Ishikawa (cell line): ENCODE results near the gene GALNT14.

ENCODE experiments used
- CEBPB ChIP-seq: IDR thresholded peaks from 2 replicates; pipeline ENCODE4 v1.6.1; 2012
- CREB1 ChIP-seq: IDR thresholded peaks from 2 replicates; pipeline ENCODE4 v1.6.1; 2012; ENCODE audit warnings: low read depth
- EGR1 ChIP-seq: IDR thresholded peaks from 2 replicates; pipeline ENCODE4 v1.6.1; 2012
- EP300 ChIP-seq: IDR thresholded peaks from 2 replicates; pipeline ENCODE4 v1.6.1; 2012; ENCODE audit warnings: borderline replicate concordance
- FOXM1 ChIP-seq: IDR thresholded peaks from 2 replicates; pipeline ENCODE4 v1.6.1; 2012; ENCODE audit warnings: low read depth, borderline replicate concordance
- MAX ChIP-seq: IDR thresholded peaks from 2 replicates; pipeline ENCODE4 v1.6.1; 2012
- NFIC ChIP-seq: IDR thresholded peaks from 2 replicates; pipeline ENCODE4 v1.6.1; 2012
- RAD21 ChIP-seq: IDR thresholded peaks from 2 replicates; pipeline ENCODE4 v1.6.1; 2012; ENCODE audit warnings: low read depth
- REST ChIP-seq: IDR thresholded peaks from 2 replicates; pipeline ENCODE4 v1.6.1; 2012; ENCODE audit warnings: low read depth, mild to moderate bottlenecking
- TAF1 ChIP-seq: IDR thresholded peaks from 2 replicates; pipeline ENCODE4 v1.6.1; 2012; ENCODE audit warnings: low read depth, mild to moderate bottlenecking
- TCF12 ChIP-seq: IDR thresholded peaks from 2 replicates; pipeline ENCODE4 v1.6.1; 2012; ENCODE audit warnings: low read depth
- TEAD4 ChIP-seq: IDR thresholded peaks from 2 replicates; pipeline ENCODE4 v1.6.1; 2012
- USF1 ChIP-seq: IDR thresholded peaks from 2 replicates; pipeline ENCODE4 v1.6.1; 2012
- YY1 ChIP-seq: IDR thresholded peaks from 2 replicates; pipeline ENCODE4 v1.6.1; 2012; ENCODE audit warnings: low read depth
- ZBTB7A ChIP-seq: IDR thresholded peaks from 2 replicates; pipeline ENCODE4 v1.6.1; 2012; ENCODE audit warnings: low read depth

The GALNT14 gene

DNA sequence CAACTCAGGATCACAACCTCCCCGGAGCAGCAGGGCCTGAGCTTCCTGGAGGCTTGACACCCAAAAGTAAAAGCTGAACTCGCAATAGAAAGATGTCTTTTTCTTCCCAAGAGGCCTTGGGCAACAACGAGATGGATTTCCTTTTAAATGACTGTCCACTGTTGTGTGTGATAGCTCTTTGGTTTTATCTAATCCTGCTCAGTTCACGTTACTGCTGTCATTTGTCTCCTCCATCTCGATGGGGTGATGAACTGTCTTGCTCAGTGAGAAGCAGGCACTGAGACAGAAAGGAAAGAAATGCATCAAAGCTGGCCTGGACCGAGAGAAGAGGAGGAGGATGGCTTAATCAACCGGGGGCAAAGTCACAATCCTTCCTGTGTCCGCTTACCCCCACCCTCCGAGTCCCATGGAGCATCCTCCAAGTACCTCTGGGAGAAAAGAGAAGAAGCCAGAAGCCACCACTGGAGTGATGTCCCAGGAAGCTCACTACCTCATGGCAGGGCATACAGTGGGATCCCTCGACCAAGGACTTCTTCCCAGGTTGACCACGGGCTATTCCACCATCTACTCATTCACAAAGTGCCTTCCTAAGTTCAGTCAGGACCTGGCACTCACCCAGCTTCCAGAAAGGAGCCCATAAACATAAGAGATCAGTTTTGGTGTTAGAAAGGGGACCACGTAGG lies 68.5 kb downstream of the GALNT14 start:
- TF ChIP-seq TEAD4 (no peak), CEBPB (no peak), TCF12 (no peak), MAX (no peak), YY1 (no peak), EGR1 (no peak), NFIC (no peak), RAD21 (no peak), CREB1 (no peak), FOXM1 (no peak)

DNA sequence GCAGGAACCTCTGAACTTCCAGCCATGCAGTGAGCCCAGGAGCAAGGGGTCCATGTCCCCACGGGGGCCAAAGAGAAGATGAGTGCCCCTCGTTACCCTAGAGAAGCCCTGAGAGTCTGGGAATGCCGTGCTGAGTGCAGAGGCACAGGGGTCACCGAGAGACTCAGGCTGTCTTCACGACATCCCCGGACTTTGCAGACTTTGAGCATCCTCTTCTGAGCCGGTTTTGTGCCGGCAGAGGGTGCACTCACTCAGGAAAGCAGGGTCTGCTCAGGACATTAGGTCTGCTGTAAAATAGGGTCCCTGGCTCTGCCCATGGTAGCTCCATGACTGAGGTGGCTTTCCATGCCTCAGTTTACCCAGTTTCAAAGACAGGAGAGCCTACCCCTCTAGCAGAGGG lies 71.0 kb downstream of the GALNT14 start:
- TF ChIP-seq REST (no peak), TCF12 (no peak), FOXM1 (no peak), CREB1 (no peak), TEAD4 (no peak), RAD21 (no peak), NFIC (no peak), YY1 (no peak), EGR1 (no peak), USF1 (no peak), EP300 (no peak), CEBPB (no peak), MAX (no peak), TAF1 (no peak)

DNA sequence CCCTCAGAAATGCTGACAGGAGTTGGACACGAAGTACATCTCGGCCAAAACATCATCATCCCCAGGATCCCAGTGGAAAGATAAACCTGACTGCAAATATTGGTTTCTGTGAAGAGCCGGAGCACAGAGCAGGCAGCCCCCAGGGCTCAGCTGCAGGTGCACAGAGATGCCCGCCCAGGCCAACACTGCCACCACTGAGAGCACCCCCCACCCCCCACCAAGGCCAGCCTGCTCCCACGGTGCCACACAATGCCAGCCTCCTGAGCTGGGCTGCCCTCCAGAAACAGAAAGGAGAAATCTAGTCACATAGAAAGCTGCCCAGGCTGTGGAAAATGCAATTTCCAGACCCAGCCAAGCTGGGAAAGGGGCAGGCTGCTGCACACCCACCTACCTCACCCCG lies 71.7 kb downstream of the GALNT14 start:
- no peak for TF ChIP-seq FOXM1
- no peak for TF ChIP-seq EGR1
- no peak for TF ChIP-seq REST
- no peak for TF ChIP-seq TAF1
- no peak for TF ChIP-seq EP300
- no peak for TF ChIP-seq NFIC
- no peak for TF ChIP-seq MAX
- TF ChIP-seq TCF12: no peak
- no peak for TF ChIP-seq ZBTB7A
- TF ChIP-seq YY1: no peak
- TF ChIP-seq RAD21: no peak
- TF ChIP-seq USF1: no peak
- TF ChIP-seq TEAD4: no peak

- no peak for TF ChIP-seq MAX
- TF ChIP-seq YY1: no peak
- TF ChIP-seq TCF12: no peak
Observed at GRCh38 chr2:31066086-31066485, 72.2 kb downstream of the GALNT14 start.

DNA sequence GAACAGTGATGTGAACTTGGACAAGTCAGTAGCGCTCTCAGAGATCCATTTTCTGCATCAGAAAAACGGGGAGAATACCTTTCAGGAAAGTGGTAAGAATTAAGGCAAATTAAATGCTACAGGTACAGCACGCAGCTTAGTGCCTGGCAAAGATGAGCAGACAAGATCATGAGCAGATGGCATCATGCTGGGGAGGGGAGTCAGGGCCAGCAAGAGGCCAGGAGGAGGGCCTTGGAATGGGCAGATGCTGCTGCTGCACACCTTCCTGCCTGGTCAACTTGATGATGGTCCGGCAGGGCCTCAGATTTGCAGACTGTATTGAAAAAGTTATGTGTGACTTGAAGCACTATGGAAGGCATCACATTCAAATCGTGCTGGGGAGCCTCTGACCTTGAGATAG lies 72.9 kb downstream of the GALNT14 start:
- TF ChIP-seq TCF12 (no peak), CREB1 (no peak), CEBPB (no peak), RAD21 (no peak), REST (no peak), NFIC (no peak), TAF1 (no peak), ZBTB7A (no peak), EP300 (no peak), MAX (no peak), YY1 (no peak), FOXM1 (no peak), TEAD4 (no peak)
